ENCODE results near the gene GPR137.
A peak's percentile ranks its signal among the peaks of the same experiment; 100 is the strongest.
"Not testable (repeated sequence)": the region's sequence is repeated elsewhere in the genome, so short reads cannot be mapped to it uniquely, and the experiment has no call there.

Gene GPR137

DNA sequence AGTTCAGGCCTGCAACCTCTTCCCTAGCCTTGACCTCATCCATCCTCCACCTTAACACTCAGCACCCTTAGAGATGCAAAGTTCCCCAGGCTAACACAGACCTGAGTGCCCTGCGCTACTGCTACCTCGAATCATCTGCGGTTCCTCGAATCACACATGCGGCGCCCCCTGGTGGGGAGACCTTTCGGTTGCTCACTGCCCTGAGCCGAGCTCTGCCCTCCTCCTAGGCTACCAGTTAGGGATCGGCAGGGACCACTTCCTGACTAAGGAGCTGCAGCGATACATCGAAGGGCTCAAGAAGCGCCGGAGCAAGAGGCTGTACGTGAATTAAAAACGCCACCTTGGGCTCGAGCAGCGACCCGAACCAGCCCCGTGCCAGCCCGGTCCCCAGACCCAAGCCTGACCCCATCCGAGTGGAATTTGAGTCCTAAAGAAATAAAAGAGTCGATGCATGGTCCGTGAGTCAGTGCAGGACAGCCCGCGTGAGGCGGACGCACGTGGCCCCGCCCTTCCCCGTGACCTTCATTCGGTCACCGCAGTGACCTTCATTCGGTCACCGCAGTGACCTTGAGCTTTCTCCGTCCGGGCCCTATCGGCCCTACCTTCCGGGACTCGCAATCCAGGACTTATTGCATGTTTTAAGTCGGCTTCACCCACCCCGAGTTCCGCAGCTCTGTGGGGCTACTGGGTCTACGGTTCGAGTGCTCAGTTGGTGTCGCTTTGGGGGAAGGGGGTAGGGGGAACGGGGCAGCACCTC, 18.8 kb downstream of the GPR137 start:
- peak; percentile 82 for DNase-seq (ENCODE audit: low spot score)

DNA sequence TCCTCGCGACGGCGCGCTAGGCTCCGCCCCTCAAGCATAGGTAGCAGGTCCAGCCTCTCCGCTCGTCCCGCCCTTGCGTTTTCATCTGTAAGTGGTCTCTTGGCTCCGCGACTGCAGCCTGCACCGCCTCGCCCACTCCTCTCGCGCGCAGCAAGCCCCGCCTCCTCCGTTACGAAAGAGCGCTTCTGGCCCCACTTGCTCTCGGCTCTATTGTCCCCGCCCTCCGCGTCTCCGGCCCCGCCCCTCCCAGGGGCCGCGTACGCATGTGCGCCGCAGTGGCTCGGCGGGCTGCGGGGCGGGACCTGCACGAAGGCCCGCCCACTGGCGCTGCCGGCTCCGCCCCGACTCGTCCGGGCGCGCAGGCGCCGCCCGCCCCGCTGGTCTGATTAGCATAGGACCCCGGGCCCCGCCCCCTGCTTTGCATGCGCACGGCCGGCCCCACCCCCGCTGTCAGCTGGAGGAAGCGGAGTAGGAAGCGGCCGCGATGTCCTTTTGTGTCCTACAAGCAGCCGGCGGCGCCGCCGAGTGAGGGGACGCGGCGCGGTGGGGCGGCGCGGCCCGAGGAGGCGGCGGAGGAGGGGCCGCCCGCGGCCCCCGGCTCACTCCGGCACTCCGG, 19.5 kb downstream of the GPR137 start, which contains the start of gene ESRRA:
TSS of gene ESRRA (plus strand) at position 450 of the 616 bp plus-strand sequence. CDS start 1,656 bp downstream, outside the sequence.
- DNase-seq (ENCODE audit: low spot score) = peak; percentile 93

DNA sequence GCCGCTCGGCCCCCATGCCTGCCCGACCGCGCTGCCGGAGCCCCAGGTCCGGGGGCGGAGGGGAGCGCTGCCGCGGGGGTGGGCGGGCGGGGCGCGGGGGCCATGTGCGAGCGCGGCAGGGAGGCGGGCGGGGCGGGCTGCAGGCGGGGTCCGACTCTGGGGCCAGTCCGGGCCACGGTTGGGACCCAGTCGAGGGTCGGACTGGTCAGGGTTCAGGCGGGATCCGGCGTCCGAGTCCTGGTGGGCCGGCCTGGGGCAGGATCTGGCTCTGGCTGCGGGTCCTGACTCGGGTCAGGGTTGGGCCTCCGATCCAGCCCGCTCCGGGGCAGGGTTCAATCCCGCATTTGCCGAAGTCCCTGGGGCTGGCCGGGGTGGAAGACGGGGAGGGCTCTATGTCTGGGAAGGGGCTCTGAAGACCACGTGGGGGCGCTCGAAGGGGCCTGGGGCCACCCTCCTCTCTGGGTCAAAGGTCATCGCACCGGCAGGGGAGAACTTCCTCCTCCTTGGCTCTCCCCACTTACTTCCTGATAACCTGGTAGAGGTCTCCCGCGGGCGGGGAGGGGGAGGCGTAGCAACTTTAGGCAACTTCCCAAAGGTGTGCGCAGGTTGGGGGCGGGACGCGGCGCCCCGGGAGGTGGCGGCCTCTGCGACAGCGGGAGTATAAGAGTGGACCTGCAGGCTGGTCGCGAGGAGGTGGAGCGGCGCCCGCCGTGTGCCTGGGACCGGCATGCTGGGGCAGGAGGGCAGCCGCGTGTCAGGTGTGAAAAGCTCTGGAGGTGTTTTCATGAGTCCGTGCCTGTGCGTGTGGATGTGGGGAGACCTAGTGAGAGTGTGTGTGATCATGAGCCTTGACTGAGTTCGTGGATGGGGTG, 20.3 kb downstream of the GPR137 start:
- DNase-seq (ENCODE audit: low spot score) = peak; percentile 58

DNA sequence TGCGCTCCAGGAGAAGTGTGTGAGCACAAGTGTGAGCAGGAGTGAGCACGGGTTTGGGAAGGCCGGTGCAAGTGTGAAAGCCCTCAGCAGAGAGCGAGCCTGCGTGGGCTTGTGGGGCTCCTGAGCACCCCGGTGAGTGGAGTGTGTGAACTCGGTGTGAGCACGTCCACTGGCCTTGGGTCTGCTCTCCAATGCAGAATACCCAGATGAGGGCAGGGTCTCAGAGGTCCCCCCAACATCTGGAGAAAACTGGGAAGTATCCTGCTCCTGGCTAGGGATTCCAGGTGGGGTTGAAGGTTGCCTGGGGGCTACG, 20.9 kb downstream of the GPR137 start:
- no peak for DNase-seq (ENCODE audit: low spot score)

DNA sequence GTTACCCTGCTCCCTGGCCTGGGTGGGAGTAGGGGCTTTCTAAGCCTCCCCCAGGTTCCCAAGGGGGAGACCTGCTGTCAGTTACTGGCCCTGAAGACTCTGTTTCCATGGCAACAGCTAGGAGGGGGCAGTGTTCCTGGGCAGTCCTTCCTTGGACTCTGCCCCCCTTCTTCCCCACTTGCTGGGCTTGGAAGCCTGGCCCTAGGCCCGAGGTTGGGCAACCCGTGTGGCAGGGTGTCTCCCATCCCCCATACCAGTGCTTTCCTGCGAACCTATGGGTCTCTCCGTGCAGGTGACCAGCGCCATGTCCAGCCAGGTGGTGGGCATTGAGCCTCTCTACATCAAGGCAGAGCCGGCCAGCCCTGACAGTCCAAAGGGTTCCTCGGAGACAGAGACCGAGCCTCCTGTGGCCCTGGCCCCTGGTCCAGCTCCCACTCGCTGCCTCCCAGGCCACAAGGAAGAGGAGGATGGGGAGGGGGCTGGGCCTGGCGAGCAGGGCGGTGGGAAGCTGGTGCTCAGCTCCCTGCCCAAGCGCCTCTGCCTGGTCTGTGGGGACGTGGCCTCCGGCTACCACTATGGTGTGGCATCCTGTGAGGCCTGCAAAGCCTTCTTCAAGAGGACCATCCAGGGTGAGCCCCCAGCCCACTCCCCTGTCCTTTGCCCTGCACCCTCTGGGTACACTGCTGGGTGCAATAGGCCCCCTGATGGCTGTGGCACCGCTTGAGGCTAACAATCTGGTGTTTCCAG, 21.4 kb downstream of the GPR137 start:
- DNase-seq (ENCODE audit: low spot score) = no peak

DNA sequence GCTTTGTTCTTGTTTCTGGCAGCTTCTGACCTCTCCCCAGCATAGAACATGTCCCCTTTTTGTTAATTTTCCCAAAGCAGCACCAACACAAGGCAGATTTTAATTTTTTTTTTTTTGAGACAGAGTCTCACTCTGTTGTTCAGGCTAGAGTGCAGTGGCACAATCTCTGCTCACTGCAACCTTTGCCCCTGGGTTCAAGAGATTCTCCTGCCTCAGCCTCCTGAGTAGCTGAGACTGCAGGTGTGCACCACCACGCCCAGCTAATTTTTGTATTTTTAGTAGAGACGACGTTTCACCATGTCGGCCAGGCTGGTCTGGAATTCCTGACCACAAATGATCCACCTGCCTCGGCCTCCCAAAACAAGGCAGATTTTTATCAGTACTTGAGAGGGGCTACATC, 22.1 kb downstream of the GPR137 start:
- not testable (repeated sequence) for DNase-seq (ENCODE audit: low spot score)

DNA sequence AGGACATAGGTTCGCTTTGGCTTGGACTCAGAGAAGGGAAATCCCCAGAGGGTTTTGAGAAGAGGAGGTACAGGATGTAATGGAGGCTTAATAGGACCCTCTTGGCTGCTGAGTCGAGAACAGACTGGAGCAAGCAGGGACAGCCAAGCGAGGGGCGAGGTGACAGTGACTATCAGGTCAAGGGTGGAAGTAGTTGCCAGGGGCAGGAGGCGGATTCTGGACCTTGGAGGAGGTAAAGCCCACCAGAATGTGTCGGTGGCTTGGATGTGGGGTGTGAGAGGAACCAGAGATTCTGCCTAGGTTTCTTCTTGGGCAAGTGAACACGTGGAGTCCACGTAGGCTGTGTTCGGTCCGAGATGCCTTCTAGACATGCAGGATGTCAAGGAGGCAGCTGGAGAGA, 27.3 kb downstream of the GPR137 start:
- DNase-seq (ENCODE audit: low spot score) = no peak

DNA sequence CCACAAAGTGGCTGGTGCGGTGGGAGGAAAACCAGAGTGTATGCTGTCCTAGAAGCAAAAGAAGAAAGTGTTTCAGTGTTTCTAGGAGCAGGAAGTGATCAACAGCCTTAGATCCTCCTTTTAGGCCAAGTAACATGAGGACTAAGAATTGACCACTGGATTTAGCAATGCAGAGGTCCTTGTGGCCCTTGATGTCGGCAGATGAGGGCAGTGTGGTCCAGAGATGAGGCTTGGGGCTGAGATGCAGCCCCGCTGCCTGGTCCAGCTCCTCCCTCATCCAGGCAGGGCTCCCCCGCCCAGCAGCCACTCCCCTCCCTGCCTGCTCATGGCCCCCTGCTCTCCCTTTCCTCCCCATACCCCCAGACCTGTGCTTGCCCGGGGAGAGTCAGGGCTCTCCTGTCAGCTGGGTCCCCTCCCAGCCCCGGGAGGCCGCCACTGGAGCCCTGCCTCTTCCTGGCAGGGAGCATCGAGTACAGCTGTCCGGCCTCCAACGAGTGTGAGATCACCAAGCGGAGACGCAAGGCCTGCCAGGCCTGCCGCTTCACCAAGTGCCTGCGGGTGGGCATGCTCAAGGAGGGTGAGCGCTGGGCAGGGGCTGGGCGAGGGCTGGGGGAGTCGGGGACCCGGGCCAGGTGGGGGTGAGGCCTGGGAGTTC, 28.0 kb downstream of the GPR137 start:
- DNase-seq (ENCODE audit: low spot score) = no peak

DNA sequence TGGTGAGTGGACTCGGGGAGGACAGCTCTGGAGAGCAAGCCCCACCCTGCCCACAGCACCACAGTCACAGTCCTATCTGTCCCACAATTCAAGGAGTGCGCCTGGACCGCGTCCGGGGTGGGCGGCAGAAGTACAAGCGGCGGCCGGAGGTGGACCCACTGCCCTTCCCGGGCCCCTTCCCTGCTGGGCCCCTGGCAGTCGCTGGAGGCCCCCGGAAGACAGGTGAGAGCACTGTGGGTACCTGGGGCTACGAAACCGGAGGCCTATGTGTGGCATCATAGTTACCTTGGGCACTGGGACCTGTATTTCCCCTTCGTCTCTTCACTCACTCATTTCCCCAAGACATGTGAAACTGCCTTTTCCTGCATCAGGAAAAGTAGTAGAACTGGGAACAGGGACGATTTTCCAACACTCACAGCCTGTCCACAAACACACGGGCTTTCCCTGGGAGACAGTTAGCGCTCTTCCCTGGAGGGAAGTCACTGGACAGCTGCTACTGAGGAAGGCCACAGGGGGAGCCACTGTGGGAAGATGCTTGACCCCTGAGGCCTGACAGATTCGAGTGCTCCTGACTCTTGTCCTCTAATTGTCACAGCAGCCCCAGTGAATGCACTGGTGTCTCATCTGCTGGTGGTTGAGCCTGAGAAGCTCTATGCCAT, 28.6 kb downstream of the GPR137 start:
- no peak for DNase-seq (ENCODE audit: low spot score)

DNA sequence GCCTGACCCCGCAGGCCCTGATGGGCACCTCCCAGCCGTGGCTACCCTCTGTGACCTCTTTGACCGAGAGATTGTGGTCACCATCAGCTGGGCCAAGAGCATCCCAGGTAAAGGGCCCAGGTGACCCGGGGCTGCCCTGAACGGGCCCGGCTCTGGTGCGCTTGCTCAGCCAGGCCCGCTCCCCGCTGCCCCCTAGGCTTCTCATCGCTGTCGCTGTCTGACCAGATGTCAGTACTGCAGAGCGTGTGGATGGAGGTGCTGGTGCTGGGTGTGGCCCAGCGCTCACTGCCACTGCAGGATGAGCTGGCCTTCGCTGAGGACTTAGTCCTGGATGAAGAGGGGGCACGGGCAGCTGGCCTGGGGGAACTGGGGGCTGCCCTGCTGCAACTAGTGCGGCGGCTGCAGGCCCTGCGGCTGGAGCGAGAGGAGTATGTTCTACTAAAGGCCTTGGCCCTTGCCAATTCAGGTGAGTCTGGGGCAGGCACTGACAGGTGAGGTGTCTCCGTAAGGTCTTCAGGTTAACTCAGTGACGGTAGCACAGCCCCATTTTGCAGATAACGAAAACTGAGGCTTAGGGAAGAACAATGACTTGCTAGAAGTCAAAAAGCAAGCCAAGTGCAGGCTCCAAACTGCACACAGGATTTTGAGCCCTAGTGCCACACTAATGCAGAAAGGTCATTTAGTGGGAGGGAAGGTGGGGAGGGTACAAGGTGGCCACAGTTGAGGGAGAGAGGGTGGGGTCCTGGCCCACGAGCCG, 29.3 kb downstream of the GPR137 start:
- DNase-seq (ENCODE audit: low spot score) = no peak

DNA sequence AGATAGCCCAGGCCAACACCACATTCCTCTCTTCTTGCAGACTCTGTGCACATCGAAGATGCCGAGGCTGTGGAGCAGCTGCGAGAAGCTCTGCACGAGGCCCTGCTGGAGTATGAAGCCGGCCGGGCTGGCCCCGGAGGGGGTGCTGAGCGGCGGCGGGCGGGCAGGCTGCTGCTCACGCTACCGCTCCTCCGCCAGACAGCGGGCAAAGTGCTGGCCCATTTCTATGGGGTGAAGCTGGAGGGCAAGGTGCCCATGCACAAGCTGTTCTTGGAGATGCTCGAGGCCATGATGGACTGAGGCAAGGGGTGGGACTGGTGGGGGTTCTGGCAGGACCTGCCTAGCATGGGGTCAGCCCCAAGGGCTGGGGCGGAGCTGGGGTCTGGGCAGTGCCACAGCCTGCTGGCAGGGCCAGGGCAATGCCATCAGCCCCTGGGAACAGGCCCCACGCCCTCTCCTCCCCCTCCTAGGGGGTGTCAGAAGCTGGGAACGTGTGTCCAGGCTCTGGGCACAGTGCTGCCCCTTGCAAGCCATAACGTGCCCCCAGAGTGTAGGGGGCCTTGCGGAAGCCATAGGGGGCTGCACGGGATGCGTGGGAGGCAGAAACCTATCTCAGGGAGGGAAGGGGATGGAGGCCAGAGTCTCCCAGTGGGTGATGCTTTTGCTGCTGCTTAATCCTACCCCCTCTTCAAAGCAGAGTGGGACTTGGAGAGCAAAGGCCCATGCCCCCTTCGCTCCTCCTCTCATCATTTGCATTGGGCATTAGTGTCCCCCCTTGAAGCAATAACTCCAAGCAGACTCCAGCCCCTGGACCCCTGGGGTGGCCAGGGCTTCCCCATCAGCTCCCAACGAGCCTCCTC, 30.2 kb downstream of the GPR137 start:
- not testable (repeated sequence) for DNase-seq (ENCODE audit: low spot score)

DNA sequence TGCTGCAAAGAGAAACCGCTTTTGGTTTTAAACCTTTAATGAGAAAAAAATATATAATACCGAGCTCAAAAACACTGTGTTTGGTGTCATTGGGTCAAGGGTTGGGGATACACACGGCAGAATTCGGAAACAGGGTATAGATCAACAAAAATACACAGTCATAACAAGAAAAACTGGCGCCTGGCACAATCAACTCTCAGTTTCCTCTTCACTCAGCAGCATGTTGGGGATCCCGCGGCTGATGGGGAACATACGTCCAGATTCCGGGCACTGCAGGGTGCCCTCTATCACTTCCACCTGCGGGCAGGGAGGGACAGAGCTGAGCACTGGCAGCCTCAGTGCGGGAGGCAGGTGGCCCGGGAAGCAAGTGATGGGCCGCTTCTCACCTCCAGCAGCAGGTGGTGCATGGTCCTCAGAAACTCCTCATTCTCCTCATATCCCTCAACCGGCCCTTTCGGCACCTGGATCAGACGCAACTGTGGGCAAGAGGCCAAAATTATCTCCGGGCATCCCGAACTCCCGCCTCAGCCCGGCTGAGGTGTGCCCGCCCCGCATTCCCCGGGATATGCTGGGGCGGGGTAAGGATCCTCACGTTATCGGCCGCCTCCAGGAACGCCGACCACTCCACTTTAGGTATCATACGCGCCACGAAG, 31.1 kb downstream of the GPR137 start:
- DNase-seq (ENCODE audit: low spot score) = no peak

DNA sequence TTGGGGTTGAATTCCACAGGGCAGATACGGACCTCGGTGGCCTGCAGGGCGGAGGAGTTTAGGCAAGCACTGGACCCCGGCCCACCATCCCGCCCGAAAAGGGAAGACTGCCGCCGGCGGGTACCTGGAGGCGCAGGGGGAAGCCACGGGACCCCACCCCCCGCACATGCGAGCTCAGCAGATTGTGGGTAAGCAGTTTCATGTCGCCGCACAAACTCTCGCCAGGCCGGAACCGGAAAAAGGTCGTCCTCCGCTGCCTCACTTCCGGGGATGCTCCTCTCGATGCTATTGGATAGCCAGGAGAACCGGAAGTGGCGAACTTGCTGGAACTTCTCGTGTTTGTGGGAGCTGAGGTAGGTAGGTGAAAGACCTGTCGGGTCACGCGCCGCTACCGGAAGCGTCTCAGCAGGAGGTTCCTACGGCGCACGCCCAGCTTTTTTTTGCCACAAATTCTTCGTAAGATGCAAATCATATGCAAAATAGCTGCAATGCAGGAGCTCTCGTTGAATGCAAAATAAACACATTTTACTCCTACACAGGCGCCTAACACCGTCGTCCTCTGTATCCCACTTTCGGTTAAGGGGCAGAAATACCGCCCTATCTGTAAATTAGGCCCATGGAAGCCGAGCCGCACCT, 31.8 kb downstream of the GPR137 start, which contains the start of gene TRMT112:
TSS of gene TRMT112 (minus strand) at position 235 of the 636 bp plus-strand sequence. CDS start at position 202, 33 bp downstream.
- peak; percentile 87 for DNase-seq (ENCODE audit: low spot score)

DNA sequence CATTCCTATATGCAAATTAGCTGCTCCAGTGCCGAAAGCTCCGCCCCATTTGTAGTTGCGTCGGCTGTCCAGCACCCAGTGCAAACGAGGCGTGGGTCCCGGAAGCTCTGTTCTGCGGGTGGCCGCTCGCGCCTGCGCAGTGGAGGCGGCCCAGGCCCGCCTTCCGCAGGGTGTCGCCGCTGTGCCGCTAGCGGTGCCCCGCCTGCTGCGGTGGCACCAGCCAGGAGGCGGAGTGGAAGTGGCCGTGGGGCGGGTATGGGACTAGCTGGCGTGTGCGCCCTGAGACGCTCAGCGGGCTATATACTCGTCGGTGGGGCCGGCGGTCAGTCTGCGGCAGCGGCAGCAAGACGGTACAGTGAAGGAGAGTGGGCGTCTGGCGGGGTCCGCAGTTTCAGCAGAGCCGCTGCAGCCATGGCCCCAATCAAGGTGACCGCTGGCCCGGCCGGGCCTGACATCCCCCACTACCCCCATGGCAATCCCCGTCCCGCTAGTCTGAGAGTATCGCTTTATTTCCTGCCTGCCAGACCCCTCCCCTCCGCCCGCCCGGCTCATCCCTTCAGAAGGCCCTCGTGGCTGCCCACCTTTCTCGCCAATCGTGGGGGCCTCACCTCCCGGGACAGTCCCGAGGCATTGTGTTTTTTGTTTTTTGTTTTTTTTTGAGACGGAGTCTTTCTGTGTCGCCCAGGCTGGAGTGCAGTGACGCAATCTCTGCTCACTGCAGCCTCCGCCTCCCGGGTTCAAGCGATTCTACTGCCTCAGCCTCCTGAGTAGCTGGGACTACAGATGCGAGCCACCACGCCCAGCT, 32.5 kb downstream of the GPR137 start, which contains the start of gene PRDX5:
TSS of gene PRDX5 (plus strand) at position 161 of the 805 bp plus-strand sequence. CDS start at position 256, 95 bp downstream.
- peak; percentile 94 for DNase-seq (ENCODE audit: low spot score)

DNA sequence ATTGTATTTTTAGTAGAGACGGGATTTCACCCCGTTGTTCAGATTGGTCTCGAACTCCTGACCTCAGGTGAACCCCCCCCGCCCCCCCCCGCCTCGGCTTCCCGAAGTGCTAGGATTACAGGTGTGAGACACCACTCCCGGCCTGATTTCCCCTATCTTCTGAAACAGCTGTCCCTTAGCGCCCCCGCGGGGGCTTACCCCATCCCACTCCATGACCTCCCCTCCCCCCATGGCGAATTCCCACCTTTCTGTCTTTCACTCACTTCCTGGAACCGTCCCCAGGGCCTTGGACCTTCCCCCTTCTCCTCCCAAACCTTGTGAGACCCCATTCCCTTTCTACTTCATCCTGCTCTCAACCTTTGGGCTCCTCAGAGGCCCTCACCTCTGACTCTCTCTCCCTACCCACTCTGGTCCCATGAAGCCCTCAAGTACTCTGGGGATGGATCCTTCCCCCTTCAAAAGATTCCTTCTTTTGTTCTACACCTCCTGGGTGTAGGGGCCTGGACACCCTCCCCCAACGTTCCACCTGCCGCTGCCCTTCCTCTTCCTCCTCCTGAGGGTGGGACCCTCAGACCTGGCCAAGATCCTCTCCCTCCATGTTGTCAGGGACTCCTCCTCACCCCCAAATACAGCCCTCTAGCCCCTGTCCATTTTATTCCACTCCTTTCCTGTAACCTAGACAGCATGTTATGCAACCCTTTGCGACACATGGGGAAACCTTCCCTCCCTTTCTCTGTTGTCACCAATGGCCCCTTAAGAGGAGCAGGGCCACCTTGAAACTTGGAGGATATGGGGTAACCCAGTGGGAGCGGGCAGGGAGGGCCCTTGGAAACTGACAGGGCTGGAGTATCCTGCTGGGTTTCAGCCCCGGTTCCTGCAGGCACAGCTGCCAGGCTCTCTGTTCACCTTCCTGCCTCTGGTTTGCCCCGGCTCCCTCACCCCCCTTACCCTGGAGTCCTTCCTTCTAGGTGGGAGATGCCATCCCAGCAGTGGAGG, 33.4 kb downstream of the GPR137 start:
- DNase-seq (ENCODE audit: low spot score) = peak; percentile 37

DNA sequence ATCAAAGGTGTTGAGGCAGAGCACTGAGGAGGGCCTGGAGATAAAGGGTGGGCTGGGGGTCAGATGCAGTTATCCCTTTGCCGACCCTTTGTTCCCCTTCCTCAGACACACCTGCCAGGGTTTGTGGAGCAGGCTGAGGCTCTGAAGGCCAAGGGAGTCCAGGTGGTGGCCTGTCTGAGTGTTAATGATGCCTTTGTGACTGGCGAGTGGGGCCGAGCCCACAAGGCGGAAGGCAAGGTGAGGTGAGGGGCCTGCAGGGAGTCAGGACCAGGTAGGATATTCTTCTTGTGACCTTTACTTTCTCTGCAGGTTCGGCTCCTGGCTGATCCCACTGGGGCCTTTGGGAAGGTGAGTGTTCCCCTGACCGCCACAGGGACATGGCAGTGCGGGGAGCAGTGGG, 34.9 kb downstream of the GPR137 start:
- DNase-seq (ENCODE audit: low spot score) = no peak
